ENCODE data around the gene ACOXL. TPM values are rescaled to one million over a fixed set of nuclear protein-coding genes. Genes with fewer than 3 reads are reported as not detected.

Gene ACOXL
- polyA plus RNA-seq, 3 donors, result 0.35 TPM; not detected in 2

- no peak overlapping the region for H3K4me3 Mint-ChIP-seq
- Histone ChIP-seq H3K4me2 (replicated peaks; ENCODE audit: extremely low read depth, low read length, poor library complexity, severe bottlenecking) (no peak overlapping the region), H3K9me3 (replicated peaks in 1 of 2; ENCODE audit: control insufficient read depth in 1 of 2, insufficient read depth in 1 of 2, low read length in 2 of 2) (no peaks in the 10 kb centered on the region), H3K27me3 (ENCODE audit: control insufficient read depth in 2 of 2, insufficient read depth in 2 of 2, low read length in 2 of 2) (no peaks in the 10 kb centered on the region), H3K4me1 (ENCODE audit: control insufficient read depth in 1 of 2, insufficient read depth in 2 of 2, low read length in 2 of 2) (peaks cover 5 to 8% of the 10 kb centered on the region in 2 donors), H4K20me1 (ENCODE audit: insufficient read depth, low read length) (no peaks in the 10 kb centered on the region), H2AFZ (ENCODE audit: insufficient read depth, low read depth, low read length, poor library complexity, severe bottlenecking) (no peak overlapping the region), H3K79me2 (ENCODE audit: insufficient read depth, low read length) (no peaks in the 10 kb centered on the region), H3K4me3 (replicated peaks in 1 of 3; ENCODE audit: low read depth in 2 of 3, low read length in 3 of 3) (no peak overlapping the region), H3K27ac (ENCODE audit: low read depth in 1 of 2, low read length in 2 of 2) (no peak overlapping the region), H3K36me3 (replicated peaks in 1 of 2; ENCODE audit: control insufficient read depth in 1 of 2, insufficient read depth in 2 of 2, low read length in 2 of 2) (no peaks in the 10 kb centered on the region), H3K9ac (ENCODE audit: insufficient read depth, low read length, poor library complexity, severe bottlenecking) (no peak overlapping the region)
- H3K9me3 Mint-ChIP-seq, result no peaks in the 10 kb centered on the region
- intact Hi-C loops (cut with micrococcal nuclease), result no loop called here
- H3K27ac Mint-ChIP-seq, result peak overlapping the region in 1 of 7 donors; percentile 3
- peaks cover 5% of the 10 kb centered on the region for H3K4me1 Mint-ChIP-seq
- no peaks in the 10 kb centered on the region for H3K36me3 Mint-ChIP-seq
- peaks cover 2 to 5% (median 2%) of the 10 kb centered on the region in 3 donors for H3K27me3 Mint-ChIP-seq (ENCODE audit: low read depth in 3 of 3)
- DNase-seq, result no peak
- WGBS (ENCODE audit: insufficient coverage), result 70% methylated on average over 7 of the region's 10 CpGs
- no peak for TF ChIP-seq CTCF (IDR thresholded peaks at IDR 0.05)
Observed at GRCh38 chr2:110869472-110870446, 137.4 kb downstream of the ACOXL start.

- H2AFZ ChIP-seq (ENCODE audit: insufficient read depth, low read depth, low read length, poor library complexity, severe bottlenecking), result no peak overlapping the region
- Mint-ChIP-seq H3K4me3 (no peak overlapping the region), H3K4me1 (peaks cover 12% of the 10 kb centered on the region), H3K27ac (peak overlapping the region in 1 of 7 donors; percentile 6), H3K36me3 (no peaks in the 10 kb centered on the region), H3K9me3 (no peaks in the 10 kb centered on the region), H3K27me3 (ENCODE audit: low read depth in 3 of 3) (peaks cover 2 to 5% (median 2%) of the 10 kb centered on the region in 3 donors)
- no peaks in the 10 kb centered on the region for H4K20me1 ChIP-seq (ENCODE audit: insufficient read depth, low read length)
- H3K9ac ChIP-seq (ENCODE audit: insufficient read depth, low read length, poor library complexity, severe bottlenecking), result no peak overlapping the region
- DNase-seq, result no peak
- intact Hi-C loops (cut with micrococcal nuclease), result no loop called here
- no peak overlapping the region for H3K4me3 ChIP-seq (replicated peaks in 1 of 3; ENCODE audit: low read depth in 2 of 3, low read length in 3 of 3)
- no peak for TF ChIP-seq CTCF (IDR thresholded peaks at IDR 0.05)
- no peak overlapping the region for H3K4me2 ChIP-seq (replicated peaks; ENCODE audit: extremely low read depth, low read length, poor library complexity, severe bottlenecking)
- no CpG with 5 or more reads among the region's 2 CpGs for WGBS (ENCODE audit: insufficient coverage)
- no peaks in the 10 kb centered on the region for H3K79me2 ChIP-seq (ENCODE audit: insufficient read depth, low read length)
- no peak overlapping the region for H3K27ac ChIP-seq (ENCODE audit: low read depth in 1 of 2, low read length in 2 of 2)
- peaks cover 13 to 15% of the 10 kb centered on the region in 2 donors for H3K4me1 ChIP-seq (ENCODE audit: control insufficient read depth in 1 of 2, insufficient read depth in 2 of 2, low read length in 2 of 2)
- no peaks in the 10 kb centered on the region for H3K9me3 ChIP-seq (replicated peaks in 1 of 2; ENCODE audit: control insufficient read depth in 1 of 2, insufficient read depth in 1 of 2, low read length in 2 of 2)
- no peaks in the 10 kb centered on the region for H3K27me3 ChIP-seq (ENCODE audit: control insufficient read depth in 2 of 2, insufficient read depth in 2 of 2, low read length in 2 of 2)
- H3K36me3 ChIP-seq (replicated peaks in 1 of 2; ENCODE audit: control insufficient read depth in 1 of 2, insufficient read depth in 2 of 2, low read length in 2 of 2), result no peaks in the 10 kb centered on the region
Observed at GRCh38 chr2:110870545-110870944, 138.2 kb downstream of the ACOXL start.
